ENCODE data around the gene CTNNA3.

DNA sequence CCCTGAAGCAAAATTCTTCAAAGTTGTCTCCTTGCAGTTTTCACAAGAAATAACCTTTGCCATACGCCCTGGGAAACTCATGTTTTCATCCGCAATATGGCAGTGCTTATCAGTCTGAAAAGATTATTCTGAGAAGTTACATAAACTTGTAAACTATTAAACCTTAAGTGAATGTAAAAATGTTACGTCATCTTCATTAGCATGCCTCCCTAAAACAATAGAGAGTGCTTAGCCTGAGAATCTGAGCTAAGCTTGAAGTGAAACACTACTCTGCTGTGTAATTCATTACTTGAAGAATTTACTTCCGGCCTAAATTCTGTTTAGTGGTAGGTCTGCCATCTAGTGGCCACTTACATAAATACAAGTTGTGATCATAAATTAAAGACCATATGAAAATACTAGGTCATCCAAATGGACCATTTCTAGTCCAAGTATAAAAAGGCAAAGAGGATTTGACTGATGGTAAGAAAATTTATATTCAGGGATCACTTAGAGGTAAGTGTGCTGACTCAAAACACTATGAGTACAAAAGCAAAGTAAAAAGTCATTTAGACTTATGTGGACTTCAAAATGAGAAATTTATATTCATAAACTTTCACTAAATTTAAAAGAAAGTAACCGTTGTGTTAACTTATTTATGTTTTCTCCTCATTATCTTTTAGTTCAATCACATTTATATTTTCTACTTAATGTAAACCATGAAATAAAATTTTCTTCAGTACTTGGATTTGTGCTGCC lies 1515.2 kb downstream of the CTNNA3 start:
- TF ChIP-seq, protein P1, sequence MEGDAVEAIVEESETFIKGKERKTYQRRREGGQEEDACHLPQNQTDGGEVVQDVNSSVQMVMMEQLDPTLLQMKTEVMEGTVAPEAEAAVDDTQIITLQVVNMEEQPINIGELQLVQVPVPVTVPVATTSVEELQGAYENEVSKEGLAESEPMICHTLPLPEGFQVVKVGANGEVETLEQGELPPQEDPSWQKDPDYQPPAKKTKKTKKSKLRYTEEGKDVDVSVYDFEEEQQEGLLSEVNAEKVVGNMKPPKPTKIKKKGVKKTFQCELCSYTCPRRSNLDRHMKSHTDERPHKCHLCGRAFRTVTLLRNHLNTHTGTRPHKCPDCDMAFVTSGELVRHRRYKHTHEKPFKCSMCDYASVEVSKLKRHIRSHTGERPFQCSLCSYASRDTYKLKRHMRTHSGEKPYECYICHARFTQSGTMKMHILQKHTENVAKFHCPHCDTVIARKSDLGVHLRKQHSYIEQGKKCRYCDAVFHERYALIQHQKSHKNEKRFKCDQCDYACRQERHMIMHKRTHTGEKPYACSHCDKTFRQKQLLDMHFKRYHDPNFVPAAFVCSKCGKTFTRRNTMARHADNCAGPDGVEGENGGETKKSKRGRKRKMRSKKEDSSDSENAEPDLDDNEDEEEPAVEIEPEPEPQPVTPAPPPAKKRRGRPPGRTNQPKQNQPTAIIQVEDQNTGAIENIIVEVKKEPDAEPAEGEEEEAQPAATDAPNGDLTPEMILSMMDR (IDR thresholded peaks at IDR 0.05): peak; percentile 30 to 74 (median 56)
- no peak for TF ChIP-seq POLR2A (IDR thresholded peaks at IDR 0.05)
- TF ChIP-seq POLR2AphosphoS5 (IDR thresholded peaks at IDR 0.05): no peak

All from upper lobe of left lung (tissue), 4 donors.